22Rv1 (cell line): ENCODE data around the gene PPM1F.

Experiments
- H3K27ac ChIP-seq: fragments of 450-650 bp; 2 replicates; pipeline ENCODE4 v1.5.1; 2017
- ZFX ChIP-seq: fragments of 450-650 bp; IDR thresholded peaks from 2 replicates; pipeline ENCODE4 v1.6.1; 2017; ENCODE audit warnings: antibody characterized with exemption, borderline replicate concordance
- TF ChIP-seq, protein P1 (sequence below): fragments of 450-650 bp; IDR thresholded peaks from 2 replicates; pipeline ENCODE4 v1.5.1; 2017; ENCODE audit warnings: mild to moderate bottlenecking

Gene PPM1F

DNA sequence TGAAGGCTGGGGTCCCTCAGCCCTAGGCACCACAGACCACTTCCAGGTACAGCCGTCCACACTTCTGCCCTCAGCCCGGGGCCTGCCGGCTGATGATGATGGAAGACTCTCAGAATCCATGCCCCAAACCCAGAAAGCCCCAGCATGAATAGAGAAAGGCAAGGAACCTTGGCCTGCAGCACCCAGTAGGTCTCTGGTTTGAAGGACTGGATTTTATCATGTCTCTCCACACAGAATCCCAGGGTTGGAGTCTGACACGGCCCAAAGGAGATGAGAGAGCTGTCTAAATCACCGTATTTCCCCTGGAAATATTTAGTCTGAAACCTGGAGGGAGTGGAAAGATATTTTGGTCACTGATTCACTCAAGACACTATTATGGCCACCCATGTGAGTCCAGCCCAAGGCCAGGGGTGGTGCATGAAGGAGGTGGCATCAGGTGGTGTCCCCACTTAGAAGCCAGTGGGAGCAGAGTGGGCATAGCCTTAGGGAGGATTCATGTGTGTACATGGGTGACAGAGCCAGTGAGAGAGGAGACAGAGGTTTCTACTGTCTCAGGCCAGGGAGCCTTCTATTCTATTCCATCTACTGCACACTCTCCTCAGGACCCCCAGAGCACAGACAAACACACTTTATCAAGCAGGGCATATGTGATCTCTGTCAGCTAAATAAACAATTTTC, 15.9 kb upstream of the PPM1F start:
- no peak for TF ChIP-seq ZFX
- TF ChIP-seq, protein P1, sequence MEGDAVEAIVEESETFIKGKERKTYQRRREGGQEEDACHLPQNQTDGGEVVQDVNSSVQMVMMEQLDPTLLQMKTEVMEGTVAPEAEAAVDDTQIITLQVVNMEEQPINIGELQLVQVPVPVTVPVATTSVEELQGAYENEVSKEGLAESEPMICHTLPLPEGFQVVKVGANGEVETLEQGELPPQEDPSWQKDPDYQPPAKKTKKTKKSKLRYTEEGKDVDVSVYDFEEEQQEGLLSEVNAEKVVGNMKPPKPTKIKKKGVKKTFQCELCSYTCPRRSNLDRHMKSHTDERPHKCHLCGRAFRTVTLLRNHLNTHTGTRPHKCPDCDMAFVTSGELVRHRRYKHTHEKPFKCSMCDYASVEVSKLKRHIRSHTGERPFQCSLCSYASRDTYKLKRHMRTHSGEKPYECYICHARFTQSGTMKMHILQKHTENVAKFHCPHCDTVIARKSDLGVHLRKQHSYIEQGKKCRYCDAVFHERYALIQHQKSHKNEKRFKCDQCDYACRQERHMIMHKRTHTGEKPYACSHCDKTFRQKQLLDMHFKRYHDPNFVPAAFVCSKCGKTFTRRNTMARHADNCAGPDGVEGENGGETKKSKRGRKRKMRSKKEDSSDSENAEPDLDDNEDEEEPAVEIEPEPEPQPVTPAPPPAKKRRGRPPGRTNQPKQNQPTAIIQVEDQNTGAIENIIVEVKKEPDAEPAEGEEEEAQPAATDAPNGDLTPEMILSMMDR, result no peak
- H3K27ac ChIP-seq, result no peak overlapping the region

- TF ChIP-seq, protein P1, result no peak
- TF ChIP-seq ZFX, result no peak
- no peak overlapping the region for H3K27ac ChIP-seq
Observed at GRCh38 chr22:21967693-21968271, 15.1 kb upstream of the PPM1F start.

DNA sequence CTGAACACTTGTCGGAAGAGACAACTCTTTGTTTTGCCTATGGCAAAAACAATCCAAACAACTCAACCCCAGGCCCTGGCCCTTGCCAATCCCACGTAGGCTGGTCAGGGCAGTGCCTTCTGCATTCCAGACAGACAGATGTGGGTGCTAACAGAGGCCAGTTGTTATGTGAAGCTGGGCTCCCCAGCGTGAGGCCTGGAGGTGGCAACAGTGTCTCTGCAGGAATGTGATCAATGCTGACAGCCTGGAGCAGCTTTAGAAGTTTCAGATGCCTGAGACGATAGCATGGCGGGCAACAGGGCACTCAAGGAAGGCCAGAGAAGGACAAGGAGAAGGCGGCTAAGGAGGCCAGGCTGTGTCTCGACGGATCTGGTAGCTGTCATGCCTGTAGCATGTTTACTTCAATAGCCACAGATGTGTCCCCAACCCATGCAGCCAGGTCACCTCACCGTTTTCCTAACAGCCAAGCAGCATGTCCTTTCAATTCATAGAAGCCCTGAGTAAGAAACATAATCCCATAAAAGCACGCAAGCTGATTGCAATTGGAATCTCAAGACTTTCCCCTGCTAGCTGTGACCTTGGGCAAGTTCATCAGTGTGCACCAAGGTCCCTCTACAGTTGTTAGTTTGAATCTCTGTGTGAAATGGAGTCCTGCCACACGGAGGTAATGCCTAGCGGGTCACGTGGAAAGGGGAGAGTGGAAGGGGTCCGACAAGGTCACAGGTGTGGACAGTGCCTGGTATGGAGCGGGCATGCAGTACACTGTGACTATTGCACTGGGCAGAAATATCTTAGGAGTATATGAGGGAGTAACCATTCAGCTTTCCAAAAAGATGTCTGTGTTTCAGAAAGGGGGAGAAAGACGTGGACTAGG, 14.2 kb upstream of the PPM1F start:
- TF ChIP-seq ZFX, result no peak
- TF ChIP-seq, protein P1, result no peak
- H3K27ac ChIP-seq, result no peak overlapping the region

DNA sequence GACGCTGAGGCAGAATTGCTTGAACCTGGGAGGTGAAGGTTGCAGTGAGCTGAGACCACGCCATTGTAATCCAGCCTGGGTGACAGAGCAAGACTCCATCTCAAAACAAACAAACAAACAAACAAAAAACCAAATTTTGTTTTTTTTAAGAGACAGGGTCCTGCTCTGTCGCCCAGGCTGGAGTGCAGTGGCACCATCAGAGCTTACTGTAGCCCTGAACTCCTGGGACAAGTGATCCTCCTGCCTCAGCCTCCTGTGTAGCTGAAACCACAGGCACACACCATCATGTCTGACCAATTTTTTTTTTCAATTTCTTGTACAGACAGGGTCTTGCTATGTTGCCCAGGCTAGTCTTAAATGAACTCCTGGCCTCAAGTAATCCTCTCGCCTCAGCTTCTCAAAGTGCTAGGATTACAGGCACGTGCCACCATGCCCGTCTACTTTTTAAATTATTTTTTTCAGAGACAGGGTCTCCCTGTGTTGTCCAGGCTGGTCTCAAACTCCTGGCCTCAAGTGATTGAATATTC, 13.2 kb upstream of the PPM1F start:
- TF ChIP-seq, protein P1, result no peak
- TF ChIP-seq ZFX, result no peak
- H3K27ac ChIP-seq, result no peak overlapping the region

DNA sequence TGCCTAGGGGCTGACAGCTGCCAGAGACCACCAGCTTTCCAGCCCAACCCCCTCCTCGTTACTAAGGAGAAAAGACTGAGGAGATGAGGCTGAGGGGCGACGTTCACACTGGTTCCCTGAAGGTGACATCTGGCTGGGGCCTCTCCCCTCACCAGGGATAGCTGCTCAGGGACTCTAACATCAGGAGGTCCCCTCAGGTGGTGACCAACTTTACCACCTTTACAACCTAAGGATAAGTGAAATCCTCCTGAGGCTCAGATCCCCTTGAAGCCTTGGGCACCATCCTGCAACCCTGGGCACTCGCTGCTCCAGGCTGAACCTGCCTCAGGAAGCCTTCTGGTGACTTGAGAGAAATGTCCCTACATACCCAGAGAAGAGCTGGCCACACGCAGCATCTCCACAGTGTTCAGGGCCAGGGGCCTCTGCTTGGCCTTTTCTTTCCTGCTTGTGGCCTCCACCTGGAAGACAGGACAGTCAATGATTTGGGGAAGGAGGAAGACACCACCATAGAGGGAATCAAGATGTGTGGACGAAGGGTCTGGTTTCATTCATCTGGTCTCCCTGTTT, 12.4 kb upstream of the PPM1F start:
- no peak overlapping the region for H3K27ac ChIP-seq
- TF ChIP-seq ZFX, result no peak
- TF ChIP-seq, protein P1, result no peak

GRCh38 chr22:21964234-21964633, 11.6 kb upstream of the PPM1F start:
- TF ChIP-seq ZFX, result no peak
- TF ChIP-seq, protein P1, result no peak

More at GRCh38 chr22:21964234-21964633, 11.6 kb upstream of the PPM1F start:
- no peak overlapping the region for H3K27ac ChIP-seq
